ENCODE results near the gene OBP2A.

OBP2A gene

GRCh38 chr9:135579356-135579755, 33.4 kb downstream of the OBP2A start:
- DNase-seq (ENCODE audit: low read depth): no peak

- no peak for DNase-seq (ENCODE audit: low read depth)
Measured at GRCh38 chr9:135579889-135580660, 34.1 kb downstream of the OBP2A start.

- DNase-seq (ENCODE audit: low read depth): no peak
Measured at GRCh38 chr9:135580664-135581380, 34.9 kb downstream of the OBP2A start.

- no peak for DNase-seq (ENCODE audit: low read depth)
Measured at GRCh38 chr9:135581636-135582426, 35.9 kb downstream of the OBP2A start.

GRCh38 chr9:135582541-135582940, 36.6 kb downstream of the OBP2A start:
- DNase-seq (ENCODE audit: low read depth): no peak

GRCh38 chr9:135582966-135583687, 37.2 kb downstream of the OBP2A start:
- no peak for DNase-seq (ENCODE audit: low read depth)

GRCh38 chr9:135583688-135584011, 37.7 kb downstream of the OBP2A start:
- DNase-seq (ENCODE audit: low read depth): no peak

GRCh38 chr9:135584371-135584770, 38.4 kb downstream of the OBP2A start:
- DNase-seq (ENCODE audit: low read depth): no peak

- DNase-seq (ENCODE audit: low read depth): no peak
Measured at GRCh38 chr9:135584934-135585333, 39.0 kb downstream of the OBP2A start.

GRCh38 chr9:135586601-135587109, 40.7 kb downstream of the OBP2A start:
- DNase-seq (ENCODE audit: low read depth): no peak

- DNase-seq (ENCODE audit: low read depth): no peak
Measured at GRCh38 chr9:135587658-135588057, 41.7 kb downstream of the OBP2A start.

- DNase-seq (ENCODE audit: low read depth): no peak
Measured at GRCh38 chr9:135588371-135588770, 42.4 kb downstream of the OBP2A start.

- DNase-seq (ENCODE audit: low read depth): no peak
Measured at GRCh38 chr9:135588886-135589595, 43.1 kb downstream of the OBP2A start.

GRCh38 chr9:135589596-135590485, 43.9 kb downstream of the OBP2A start:
- no peak for DNase-seq (ENCODE audit: low read depth)

GRCh38 chr9:135590486-135591079, 44.7 kb downstream of the OBP2A start:
- DNase-seq (ENCODE audit: low read depth): no peak

GRCh38 chr9:135591506-135592330, 45.8 kb downstream of the OBP2A start:
- DNase-seq (ENCODE audit: low read depth): no peak

GRCh38 chr9:135592331-135592590, 46.3 kb downstream of the OBP2A start:
- DNase-seq (ENCODE audit: low read depth): no peak

- no peak for DNase-seq (ENCODE audit: low read depth)
Measured at GRCh38 chr9:135592625-135593024, 46.7 kb downstream of the OBP2A start.

GRCh38 chr9:135596211-135596610, 50.3 kb downstream of the OBP2A start:
- DNase-seq (ENCODE audit: low read depth): no peak

Data from CMK (cell line).